DND-41 (cell line): ENCODE results near the gene BMAL2.

Experiments used
- ATAC-seq: fragments of 200-7000 bp; cut with Tn5 transposase; 3 replicates; pipeline ENCODE4 v1.9.1; 2021; ENCODE audit warnings: low read depth; ENCODE audit not compliant: insufficient read depth
- DNase-seq: peaks from one replicate; pipeline ENCODE4 v3.0.0-alpha.2; 2020
- H2AFZ ChIP-seq: 2 replicates; pipeline ENCODE4 v1.6.0; 2012; ENCODE audit warnings: low read depth, low read length
- H3K27ac ChIP-seq: 2 replicates; pipeline ENCODE4 v1.5.1; 2012; ENCODE audit warnings: low read length, inconsistent platforms
- H3K27me3 ChIP-seq: fragments of 200-600 bp; sonication (generic); 2 replicates; pipeline ENCODE4 v1.6.0; 2012; ENCODE audit warnings: low read length, mild to moderate bottlenecking, inconsistent platforms; ENCODE audit not compliant: insufficient read depth, poor library complexity
- H3K36me3 ChIP-seq: 2 replicates; pipeline ENCODE4 v1.5.1; 2012; ENCODE audit warnings: low read length, inconsistent platforms; ENCODE audit not compliant: insufficient read depth
- H3K4me1 ChIP-seq: 2 replicates; pipeline ENCODE4 v1.5.1; 2012; ENCODE audit warnings: mild to moderate bottlenecking, low read length; ENCODE audit not compliant: insufficient read depth
- H3K4me2 ChIP-seq: 2 replicates; pipeline ENCODE4 v1.6.0; 2012; ENCODE audit warnings: mild to moderate bottlenecking, moderate library complexity, low read length, inconsistent platforms; ENCODE audit not compliant: insufficient read depth
- H3K4me3 ChIP-seq, 2 experiments: fragments of 200-600 bp in 1 of 2; shearing (Covaris generic) in 1 of 2; 2 replicates each; pipeline ENCODE4 v1.5.1; 2012 to 2016; ENCODE audit warnings: inconsistent platforms in 2 of 2, low read length in 2 of 2, mild to moderate bottlenecking in 2 of 2, low read depth in 1 of 2, moderate library complexity in 1 of 2
- H3K79me2 ChIP-seq: 2 replicates; pipeline ENCODE4 v1.6.0; 2012; ENCODE audit warnings: low read length, inconsistent platforms; ENCODE audit not compliant: insufficient read depth
- H3K9ac ChIP-seq: 2 replicates; pipeline ENCODE4 v1.6.0; 2012; ENCODE audit warnings: low read depth, mild to moderate bottlenecking, inconsistent platforms, low read length, moderate library complexity
- H3K9me3 ChIP-seq: 2 replicates; pipeline ENCODE4 v1.5.1; 2012; ENCODE audit warnings: low read length, moderate library complexity, mild to moderate bottlenecking, inconsistent platforms; ENCODE audit not compliant: insufficient read depth, severe bottlenecking
- H4K20me1 ChIP-seq: 2 replicates; pipeline ENCODE4 v1.6.0; 2012; ENCODE audit warnings: low read length; ENCODE audit not compliant: insufficient read depth
- EZH2 ChIP-seq: IDR thresholded peaks from 3 replicates; pipeline ENCODE4 v1.6.1; 2012; ENCODE audit warnings: borderline replicate concordance, low read depth, mild to moderate bottlenecking, moderate library complexity, low read length, inconsistent platforms; ENCODE audit not compliant: severe bottlenecking
- TF ChIP-seq, protein P1 (sequence below): IDR thresholded peaks from 2 replicates; pipeline ENCODE4 v1.5.1; 2012; ENCODE audit warnings: borderline replicate concordance, low read length, moderate library complexity, mild to moderate bottlenecking; ENCODE audit not compliant: poor library complexity, severe bottlenecking; ENCODE audit errors: extremely low read depth

The BMAL2 gene

DNA sequence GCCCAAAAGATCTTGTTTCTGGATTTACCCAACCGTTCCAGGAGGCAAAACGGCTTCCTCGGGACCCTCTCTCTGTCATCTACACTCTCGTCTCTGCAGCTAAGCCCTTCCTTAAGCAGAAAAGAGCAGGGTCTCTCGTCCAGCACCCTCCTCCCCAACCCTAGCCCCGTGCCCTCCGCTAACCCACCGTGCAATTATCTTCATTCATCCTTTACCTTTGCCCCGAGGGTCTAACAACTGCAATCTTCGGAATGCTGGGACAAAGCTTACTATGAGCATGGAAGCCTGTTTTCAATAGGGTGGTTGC is 276 bp upstream of the BMAL2 start:
- peaks cover 53% of the 10 kb centered on the region for H3K27me3 ChIP-seq
- DNase-seq (no peak), ATAC-seq (no peak; the same call in 2 of the 3 replicates)
- no peaks in the 10 kb centered on the region; the same call in 1 of the 2 replicates for H4K20me1 ChIP-seq
- peak overlapping the region; percentile 34; the same call in 1 of the 2 replicates for H3K9ac ChIP-seq
- H3K36me3 ChIP-seq, result no peaks in the 10 kb centered on the region
- peak; percentile 91 for TF ChIP-seq EZH2
- TF ChIP-seq, protein P1, sequence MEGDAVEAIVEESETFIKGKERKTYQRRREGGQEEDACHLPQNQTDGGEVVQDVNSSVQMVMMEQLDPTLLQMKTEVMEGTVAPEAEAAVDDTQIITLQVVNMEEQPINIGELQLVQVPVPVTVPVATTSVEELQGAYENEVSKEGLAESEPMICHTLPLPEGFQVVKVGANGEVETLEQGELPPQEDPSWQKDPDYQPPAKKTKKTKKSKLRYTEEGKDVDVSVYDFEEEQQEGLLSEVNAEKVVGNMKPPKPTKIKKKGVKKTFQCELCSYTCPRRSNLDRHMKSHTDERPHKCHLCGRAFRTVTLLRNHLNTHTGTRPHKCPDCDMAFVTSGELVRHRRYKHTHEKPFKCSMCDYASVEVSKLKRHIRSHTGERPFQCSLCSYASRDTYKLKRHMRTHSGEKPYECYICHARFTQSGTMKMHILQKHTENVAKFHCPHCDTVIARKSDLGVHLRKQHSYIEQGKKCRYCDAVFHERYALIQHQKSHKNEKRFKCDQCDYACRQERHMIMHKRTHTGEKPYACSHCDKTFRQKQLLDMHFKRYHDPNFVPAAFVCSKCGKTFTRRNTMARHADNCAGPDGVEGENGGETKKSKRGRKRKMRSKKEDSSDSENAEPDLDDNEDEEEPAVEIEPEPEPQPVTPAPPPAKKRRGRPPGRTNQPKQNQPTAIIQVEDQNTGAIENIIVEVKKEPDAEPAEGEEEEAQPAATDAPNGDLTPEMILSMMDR, result no peak
- H3K4me1 ChIP-seq, result peaks cover 17% of the 10 kb centered on the region
- no peak overlapping the region for H3K27ac ChIP-seq
- H3K9me3 ChIP-seq, result no peaks in the 10 kb centered on the region
- H3K4me3 ChIP-seq, result peak overlapping the region in 1 of 2 experiments; percentile 56; a peak in 2 of 4 replicates
- peak overlapping the region; percentile 73 for H3K4me2 ChIP-seq
- no peaks in the 10 kb centered on the region for H3K79me2 ChIP-seq
- peak overlapping the region; percentile 63; the same call in 1 of the 2 replicates for H2AFZ ChIP-seq

- H3K27me3 ChIP-seq, result peaks cover 56% of the 10 kb centered on the region
- no peaks in the 10 kb centered on the region for H3K79me2 ChIP-seq
- H3K27ac ChIP-seq, result no peak overlapping the region
- peak overlapping the region; percentile 34 for H3K9ac ChIP-seq
- no peaks in the 10 kb centered on the region for H3K36me3 ChIP-seq
- H3K4me2 ChIP-seq, result peak overlapping the region; percentile 73
- peak; percentile 29 for DNase-seq
- TF ChIP-seq, protein P1, result no peak
- peak; percentile 93 for TF ChIP-seq EZH2
- ATAC-seq, result peak; percentile 69
- peak overlapping the region; percentile 12 to 56; a peak in 3 of 4 replicates for H3K4me3 ChIP-seq
- no peaks in the 10 kb centered on the region for H3K9me3 ChIP-seq
- peak overlapping the region; percentile 57 for H2AFZ ChIP-seq
- peaks cover 17% of the 10 kb centered on the region for H3K4me1 ChIP-seq
- no peaks in the 10 kb centered on the region; the same call in 1 of the 2 replicates for H4K20me1 ChIP-seq
Observed at GRCh38 chr12:27333403-27334009, 870 bp downstream of the BMAL2 start.

GRCh38 chr12:27334042-27334720 is 1.5 kb downstream of the BMAL2 start:
- Histone ChIP-seq H3K27me3 (peaks cover 57% of the 10 kb centered on the region), H3K4me3 (no peak overlapping the region), H3K4me1 (peaks cover 17% of the 10 kb centered on the region), H3K9me3 (no peaks in the 10 kb centered on the region), H3K36me3 (no peaks in the 10 kb centered on the region), H3K79me2 (no peaks in the 10 kb centered on the region), H4K20me1 (no peaks in the 10 kb centered on the region; the same call in 1 of the 2 replicates), H3K27ac (no peak overlapping the region), H3K9ac (no peak overlapping the region), H3K4me2 (peak overlapping the region; percentile 73; the same call in 1 of the 2 replicates), H2AFZ (no peak overlapping the region)
- ATAC-seq, result no peak
- TF ChIP-seq, protein P1, result no peak
- no peak for TF ChIP-seq EZH2
- no peak for DNase-seq
